GM12878 (cell line): ENCODE results near the gene TIMD4. TPM values are rescaled to one million over a fixed set of nuclear protein-coding genes. Genes with fewer than 3 reads are reported as not detected.
A peak's percentile ranks its signal among the peaks of the same experiment; 100 is the strongest.

Experiments used
- ATF3 ChIP-seq: IDR thresholded peaks from 2 replicates; pipeline ENCODE4 v1.6.1; 2011; ENCODE audit warnings: low read depth, mild to moderate bottlenecking, low read length, moderate library complexity, borderline replicate concordance; ENCODE audit errors: extremely low read depth
- BCLAF1 ChIP-seq: fragments of 450-650 bp; IDR thresholded peaks from 2 replicates; pipeline ENCODE4 v1.6.1; 2017; ENCODE audit warnings: antibody characterized with exemption, mild to moderate bottlenecking, moderate library complexity
- CBFB ChIP-seq: IDR thresholded peaks from 2 replicates; pipeline ENCODE4 v1.6.1; 2016; ENCODE audit warnings: antibody characterized with exemption, low read depth
- CHD4 ChIP-seq: fragments of 200-600 bp; sonication (generic); IDR thresholded peaks from 2 replicates; pipeline ENCODE4 v1.6.1; 2016; ENCODE audit warnings: mild to moderate bottlenecking
- ESRRA ChIP-seq: IDR thresholded peaks from 2 replicates; pipeline ENCODE4 v1.6.1; 2012; ENCODE audit warnings: mild to moderate bottlenecking, low read length, improper control_type of control experiment
- GABPA ChIP-seq: IDR thresholded peaks from 2 replicates; pipeline ENCODE4 v1.6.1; 2014; ENCODE audit warnings: antibody characterized with exemption, low read depth, mild to moderate bottlenecking, inconsistent platforms
- HDAC6 ChIP-seq: fragments of 200-600 bp; sonication (generic); IDR thresholded peaks from one replicate; pipeline ENCODE4 v1.8.0; 2017; ENCODE audit warnings: antibody characterized with exemption; ENCODE audit not compliant: unreplicated experiment
- IKZF1 ChIP-seq: fragments of 450-650 bp; conservative IDR thresholded peaks from 2 replicates; pipeline ENCODE4 v1.6.1; 2017; ENCODE audit warnings: antibody characterized with exemption, mild to moderate bottlenecking
- IRF3 ChIP-seq: fragments of 450-650 bp; IDR thresholded peaks from 2 replicates; pipeline ENCODE4 v1.6.1; 2014; ENCODE audit warnings: mild to moderate bottlenecking
- KLF5 ChIP-seq: fragments of 450-650 bp; IDR thresholded peaks from 2 replicates; pipeline ENCODE4 v1.6.1; 2014; ENCODE audit warnings: mild to moderate bottlenecking; ENCODE audit not compliant: partially characterized antibody
- NFXL1 ChIP-seq: fragments of 450-650 bp; IDR thresholded peaks from 2 replicates; pipeline ENCODE4 v1.6.1; 2017; ENCODE audit warnings: antibody characterized with exemption, mild to moderate bottlenecking, borderline replicate concordance
- POLR2A ChIP-seq: IDR thresholded peaks from 2 replicates; pipeline ENCODE4 v1.6.1; 2011; ENCODE audit warnings: low read depth, mild to moderate bottlenecking, low read length
- RAD51 ChIP-seq: fragments of 450-650 bp; IDR thresholded peaks from 2 replicates; pipeline ENCODE4 v1.6.1; 2016; ENCODE audit warnings: moderate library complexity, mild to moderate bottlenecking, inconsistent platforms
- SPI1 ChIP-seq: IDR thresholded peaks from 2 replicates; pipeline ENCODE4 v1.6.1; 2011; ENCODE audit warnings: low read depth, mild to moderate bottlenecking, low read length, moderate library complexity, borderline replicate concordance; ENCODE audit not compliant: insufficient read depth
- TAF1 ChIP-seq: IDR thresholded peaks from 2 replicates; pipeline ENCODE4 v1.6.1; 2011; ENCODE audit warnings: mild to moderate bottlenecking, low read depth, low read length, borderline replicate concordance
- USF2 ChIP-seq: IDR thresholded peaks from 2 replicates; pipeline ENCODE4 v1.6.1; 2011; ENCODE audit warnings: low read depth, low read length, improper control_type of control experiment, borderline replicate concordance
- ZBTB11 ChIP-seq: fragments of 450-650 bp; formaldehyde crosslinking; IDR thresholded peaks from 2 replicates; pipeline ENCODE4 v1.5.0; 2022; ENCODE audit warnings: mild to moderate bottlenecking, missing genetic modification characterization
- ZBTB4 ChIP-seq: fragments of 450-650 bp; formaldehyde crosslinking; IDR thresholded peaks from 2 replicates; pipeline ENCODE4 v1.4.0; 2022; ENCODE audit warnings: mild to moderate bottlenecking, moderate library complexity
- polyA plus RNA-seq, 11 experiments: library from polyadenylated mRNA; depleted of rRNA in 4 of 11; unstranded in 6 of 11; stranded (reverse) in 5 of 11; fragments of >200 nt; fragmentation: Nextera tagmentation in 4 of 11; fragmentation: Illumina TruSeq in 1 of 11; extraction: Ambion mirVana in 4 of 11; extraction: Trizol in 1 of 11; gene quantifications; 1 replicate in 1 of 11; 2 replicates in 10 of 11; pipeline versions ENCODE4 v1.2.1 to v1.2.3, GENCODE V29; 2011 to 2016; ENCODE audit warnings: inconsistent platforms in 2 of 11, missing spikeins in 2 of 11, low read depth in 1 of 11
- total RNA-seq, 4 experiments: library from RNA; depleted of rRNA in 3 of 4; stranded (reverse); fragments of >200 nt in 3 of 4; fragmentation: Illumina TruSeq in 1 of 4; extraction: Trizol in 1 of 4; gene quantifications; 2 replicates each; pipeline versions ENCODE4 v1.2.1 to v1.2.3, GENCODE V29; 2013 to 2021

The TIMD4 gene
- total and polyA plus RNA-seq, 10 of the 15 experiments (the other 5 are each of a cell fraction or from before 2014, with no cell fraction given): 1.3 to 15.4 (median 5.3) TPM

- TF ChIP-seq CHD4 (no peak), ZBTB4 (CRISPR knock-in tag) (no peak), BCLAF1 (no peak), USF2 (no peak), ESRRA (no peak), KLF5 (no peak), GABPA (no peak), IRF3 (no peak), HDAC6 (no peak), ATF3 (no peak), SPI1 (peak; percentile 76), POLR2A (no peak), ZBTB11 (CRISPR knock-in tag) (no peak), TAF1 (0 out of 2 replicates have a peak, but pooled peaks have one; percentile 44), IKZF1 (peak; percentile 83), RAD51 (no peak), NFXL1 (no peak), CBFB (no peak)
Measured at GRCh38 chr5:156913719-156914370, 49.2 kb downstream of the TIMD4 start (continued).
